NCI-H128 (cell line): ENCODE results near the gene ADA.
"Not testable (repeated sequence)": the region's sequence is repeated elsewhere in the genome, so short reads cannot be mapped to it uniquely, and the experiment has no call there.

Experiments used
- DNase-seq: peaks from one replicate; lab custom pipeline; 2025; ENCODE audit not compliant: unreplicated experiment; lab: John Stamatoyannopoulos, UW

The ADA gene

DNA sequence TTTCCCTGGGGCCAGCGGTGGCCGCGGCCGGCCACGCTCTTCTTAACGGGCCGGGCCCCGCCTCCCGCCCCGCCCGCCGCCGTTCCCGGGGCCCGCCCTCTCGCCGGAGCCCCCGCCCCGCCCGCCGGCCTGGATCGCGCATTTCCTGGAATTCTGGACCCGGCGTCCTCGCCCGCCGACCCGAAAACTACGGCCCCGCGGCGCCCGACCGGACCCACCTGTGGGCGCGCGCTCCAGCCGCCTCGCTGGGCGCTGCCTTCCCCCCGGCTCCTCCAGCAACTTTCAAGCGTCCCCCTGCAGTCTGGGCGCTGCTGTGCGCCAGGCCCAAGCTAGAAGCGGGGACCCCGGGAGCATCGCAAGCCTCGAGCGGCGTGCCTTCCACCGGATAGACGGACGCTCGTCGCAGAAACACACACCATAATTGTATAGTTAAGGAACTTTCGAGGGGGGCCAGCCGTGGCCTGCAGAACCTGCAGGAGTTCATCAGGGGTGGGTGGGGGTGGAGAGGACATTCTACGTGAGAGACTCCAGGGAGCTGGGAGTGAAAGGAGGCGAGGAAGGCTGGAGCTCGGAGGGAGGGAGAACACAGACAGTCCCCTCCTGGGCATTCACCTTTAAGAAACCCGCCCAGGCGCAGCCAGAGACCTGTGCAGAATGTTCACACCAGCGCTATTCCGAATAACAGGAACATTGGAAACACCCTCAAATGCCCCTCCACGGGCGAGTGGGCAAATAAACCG is at the start of gene ADA:
ADA (minus strand) TSS at position 16 of the 740 bp plus-strand sequence. CDS start 92 bp downstream, outside the sequence.
- DNase-seq: no peak

- DNase-seq: no peak
Measured at GRCh38 chr20:44700306-44700705, 48.8 kb upstream of the ADA start.

DNA sequence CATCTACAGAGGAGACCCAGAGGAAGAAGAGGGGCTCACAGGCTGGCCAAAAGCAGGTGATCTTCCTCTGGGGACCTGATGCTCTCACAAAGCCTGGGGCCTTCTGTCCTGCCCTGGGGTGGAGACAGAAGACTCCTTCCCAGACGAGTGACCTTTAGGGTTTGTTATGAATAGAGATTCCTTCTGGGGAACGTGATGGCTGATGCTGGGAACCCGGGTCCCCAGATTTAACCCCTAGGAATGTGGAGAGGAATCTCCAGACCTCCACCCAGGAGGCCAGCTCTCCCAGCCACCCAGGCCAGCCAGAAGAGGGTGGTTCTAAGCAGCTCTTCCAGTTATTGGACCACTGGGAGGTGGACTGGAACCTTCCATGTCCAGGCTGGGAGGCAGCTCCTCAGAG is 46.9 kb upstream of the ADA start:
- no peak for DNase-seq

- not testable (repeated sequence) for DNase-seq
Measured at GRCh38 chr20:44697041-44697440, 45.5 kb upstream of the ADA start.

- DNase-seq: no peak
Measured at GRCh38 chr20:44696315-44696714, 44.8 kb upstream of the ADA start.

- no peak for DNase-seq
Measured at GRCh38 chr20:44695674-44696300, 44.3 kb upstream of the ADA start.

- DNase-seq: no peak
Measured at GRCh38 chr20:44695295-44695673, 43.8 kb upstream of the ADA start.

DNA sequence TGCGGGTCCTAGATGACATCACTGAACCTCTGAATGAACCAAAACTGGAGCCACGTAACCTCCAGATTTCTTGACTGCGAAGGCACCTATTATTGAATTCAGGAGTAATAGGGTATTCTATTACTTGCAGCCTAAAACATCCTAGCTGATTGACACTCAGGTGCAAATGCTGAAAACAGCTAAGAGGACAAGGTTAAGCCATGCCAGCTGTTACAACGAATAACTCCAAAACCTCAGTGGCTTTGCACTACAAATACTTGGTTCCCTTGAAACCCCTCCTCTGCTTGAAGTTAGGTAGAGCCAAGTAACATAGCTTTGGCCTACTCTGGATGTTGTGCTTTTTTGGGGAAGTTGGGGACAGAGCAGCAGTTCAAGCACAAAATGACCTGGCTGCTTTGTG is 42.7 kb upstream of the ADA start:
- no peak for DNase-seq

- DNase-seq: no peak
Measured at GRCh38 chr20:44693627-44694026, 42.1 kb upstream of the ADA start.

- no peak for DNase-seq
Measured at GRCh38 chr20:44692932-44693480, 41.5 kb upstream of the ADA start.

DNA sequence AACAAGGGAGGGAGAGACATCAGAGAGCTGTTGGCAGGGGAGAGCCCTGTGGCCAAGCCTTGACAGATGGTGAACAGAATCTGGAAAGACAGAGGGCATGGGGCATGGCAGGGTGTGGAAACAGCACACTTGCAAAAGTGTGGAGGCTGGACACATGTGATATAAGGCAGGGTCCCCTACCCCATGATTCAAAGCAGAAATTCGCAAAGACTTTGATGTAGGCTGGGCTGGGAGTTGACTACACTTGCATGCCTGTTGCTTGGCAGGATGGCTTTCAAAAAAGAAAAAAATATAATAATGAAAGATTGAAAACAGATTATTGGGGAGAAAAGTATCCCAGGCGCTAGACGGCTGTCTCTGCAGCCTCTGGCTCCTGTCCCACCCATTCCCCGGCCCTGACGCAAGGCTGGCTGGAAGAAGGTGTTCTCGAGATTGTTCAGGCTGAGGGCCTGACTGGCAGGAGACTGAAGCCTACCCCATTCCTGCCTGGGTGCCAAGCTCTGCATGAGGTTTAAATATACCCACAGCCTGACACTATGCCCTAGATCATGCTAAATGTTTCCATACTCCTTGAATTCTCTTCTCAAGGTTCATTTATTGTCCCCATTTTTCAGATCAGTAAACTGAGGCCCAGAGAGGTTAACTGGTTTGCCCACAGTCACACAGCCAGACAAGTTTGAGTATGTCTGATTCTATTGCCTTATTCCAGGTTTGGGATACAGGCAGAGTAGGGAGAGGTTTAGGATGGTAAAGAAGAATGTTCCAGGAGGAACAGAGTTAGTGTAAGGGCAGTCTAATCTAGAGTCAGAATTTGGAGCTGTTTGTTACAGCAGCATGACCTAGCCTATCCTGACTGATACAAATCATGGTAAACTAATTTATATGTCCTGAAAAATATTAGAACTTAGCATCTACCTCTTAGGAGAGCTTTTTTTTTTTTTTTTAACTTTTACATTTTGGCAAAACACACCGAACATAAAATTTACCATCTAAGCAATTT is 40.2 kb upstream of the ADA start:
- no peak for DNase-seq

DNA sequence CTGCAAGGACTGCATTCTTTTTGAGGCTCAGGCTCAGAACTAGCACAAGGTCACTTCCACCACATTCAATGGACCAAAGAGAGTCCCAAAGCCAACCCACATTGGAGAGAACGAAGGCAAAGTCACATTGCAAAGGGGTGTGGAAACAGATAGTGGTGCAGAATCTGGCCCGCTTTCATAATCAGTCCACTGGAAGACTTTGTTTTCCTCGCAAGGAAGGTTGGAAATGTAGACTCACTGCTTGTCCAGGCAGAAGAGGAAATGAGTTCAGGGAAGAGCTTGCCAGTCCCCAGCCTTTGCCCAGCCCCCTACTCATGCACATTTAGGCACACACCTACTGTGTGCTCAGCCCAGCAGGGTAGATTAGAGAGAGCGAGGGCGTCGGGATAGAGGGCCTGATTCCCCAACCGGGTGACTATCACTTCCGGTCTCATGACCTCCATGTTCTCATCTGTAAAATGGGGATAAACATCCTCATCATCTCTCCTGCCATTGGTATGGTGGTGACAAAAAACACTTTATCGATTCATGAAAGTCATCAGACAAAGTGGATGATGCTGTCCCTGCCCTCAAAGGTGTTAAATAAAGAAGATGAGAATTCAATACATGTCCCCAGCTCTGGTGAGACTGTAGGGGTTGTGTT is 39.4 kb upstream of the ADA start:
- no peak for DNase-seq

GRCh38 chr20:44689809-44690208 is 38.3 kb upstream of the ADA start:
- DNase-seq: no peak

DNA sequence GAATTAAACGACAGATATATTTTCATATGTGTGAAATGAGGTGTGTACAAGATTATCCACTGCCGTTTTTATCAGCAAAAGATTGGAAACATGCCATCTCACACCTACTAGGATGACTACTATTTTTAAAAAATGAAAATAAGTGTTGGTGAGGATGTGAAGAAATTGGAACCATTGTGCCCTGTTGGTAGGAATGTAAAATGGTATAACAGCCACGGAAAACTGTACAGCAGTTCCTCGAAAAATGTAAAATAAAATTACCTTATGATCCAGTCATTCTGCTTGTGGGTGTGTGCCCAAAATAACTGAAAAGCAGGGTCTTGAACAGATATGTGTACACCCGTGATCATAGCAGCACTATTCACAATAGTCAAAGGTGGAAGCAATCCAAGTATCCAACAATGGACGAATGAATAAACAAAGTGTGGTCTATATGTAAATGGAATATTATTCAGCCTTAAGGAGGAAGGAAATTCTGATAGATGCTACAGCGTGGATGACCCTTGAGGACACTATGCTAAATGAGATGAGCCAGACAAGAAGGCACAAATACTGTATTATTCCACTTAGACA is 36.6 kb upstream of the ADA start:
- DNase-seq: no peak

GRCh38 chr20:44686934-44687333 is 35.4 kb upstream of the ADA start:
- no peak for DNase-seq

- no peak for DNase-seq
Measured at GRCh38 chr20:44684047-44684967, 32.8 kb upstream of the ADA start.

- peak; percentile 30 for DNase-seq
Measured at GRCh38 chr20:44683263-44684046, 32.0 kb upstream of the ADA start.

GRCh38 chr20:44681796-44682566 is 30.5 kb upstream of the ADA start:
- DNase-seq: no peak
